ENCODE data around the gene SCMH1. TPM values are rescaled to one million over a fixed set of nuclear protein-coding genes. Genes with fewer than 3 reads are reported as not detected.
A peak's percentile ranks its signal among the peaks of the same experiment; 100 is the strongest.

The SCMH1 gene
- total RNA-seq, 6 donors from 2014 or later = 31.4 to 54.5 (median 36.6) TPM

DNA sequence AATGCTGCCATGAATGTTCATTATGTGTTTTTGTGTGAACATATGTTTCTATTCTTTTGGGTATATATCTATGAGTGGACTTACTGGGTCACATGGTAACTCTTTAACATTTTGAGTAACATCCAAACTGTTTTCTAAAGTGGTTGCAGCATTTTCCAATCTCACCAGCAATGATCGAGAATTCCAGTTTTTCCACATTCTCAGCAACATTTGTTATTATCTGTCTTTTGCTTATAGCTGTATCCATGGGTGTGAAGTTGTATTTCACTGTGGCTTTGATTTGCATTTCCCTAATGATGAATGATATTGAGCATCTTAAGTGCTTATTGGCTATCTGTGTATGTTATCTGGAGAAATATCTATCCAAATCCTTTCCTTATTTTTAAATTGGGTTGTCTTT lies 131.4 kb downstream of the SCMH1 start:
- 81% methylated on average over 1 of the region's 1 CpG for WGBS, 2 donors
- peaks cover 14 to 23% (median 18%) of the 10 kb centered on the region in 4 donors for H3K4me1 ChIP-seq
- no peak overlapping the region for H3K4me3 ChIP-seq
- no peaks in the 10 kb centered on the region for H3K9me3 ChIP-seq
- H3K27ac ChIP-seq = peak overlapping the region in 1 of 4 donors; percentile 90
- TF ChIP-seq POLR2A (IDR thresholded peaks at IDR 0.05) (no peak), POLR2AphosphoS5 (IDR thresholded peaks at IDR 0.05) (no peak), EP300 (IDR thresholded peaks at IDR 0.05) (no peak)
- TF ChIP-seq, protein P1, sequence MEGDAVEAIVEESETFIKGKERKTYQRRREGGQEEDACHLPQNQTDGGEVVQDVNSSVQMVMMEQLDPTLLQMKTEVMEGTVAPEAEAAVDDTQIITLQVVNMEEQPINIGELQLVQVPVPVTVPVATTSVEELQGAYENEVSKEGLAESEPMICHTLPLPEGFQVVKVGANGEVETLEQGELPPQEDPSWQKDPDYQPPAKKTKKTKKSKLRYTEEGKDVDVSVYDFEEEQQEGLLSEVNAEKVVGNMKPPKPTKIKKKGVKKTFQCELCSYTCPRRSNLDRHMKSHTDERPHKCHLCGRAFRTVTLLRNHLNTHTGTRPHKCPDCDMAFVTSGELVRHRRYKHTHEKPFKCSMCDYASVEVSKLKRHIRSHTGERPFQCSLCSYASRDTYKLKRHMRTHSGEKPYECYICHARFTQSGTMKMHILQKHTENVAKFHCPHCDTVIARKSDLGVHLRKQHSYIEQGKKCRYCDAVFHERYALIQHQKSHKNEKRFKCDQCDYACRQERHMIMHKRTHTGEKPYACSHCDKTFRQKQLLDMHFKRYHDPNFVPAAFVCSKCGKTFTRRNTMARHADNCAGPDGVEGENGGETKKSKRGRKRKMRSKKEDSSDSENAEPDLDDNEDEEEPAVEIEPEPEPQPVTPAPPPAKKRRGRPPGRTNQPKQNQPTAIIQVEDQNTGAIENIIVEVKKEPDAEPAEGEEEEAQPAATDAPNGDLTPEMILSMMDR (IDR thresholded peaks at IDR 0.05) = no peak
- ATAC-seq (ENCODE audit: low FRiP score in 2 of 2) = no peak
- H3K27me3 ChIP-seq = no peaks in the 10 kb centered on the region
- H3K36me3 ChIP-seq = peaks cover 0 to 10% (median 0%) of the 10 kb centered on the region in 4 donors
- no peak for DNase-seq

DNA sequence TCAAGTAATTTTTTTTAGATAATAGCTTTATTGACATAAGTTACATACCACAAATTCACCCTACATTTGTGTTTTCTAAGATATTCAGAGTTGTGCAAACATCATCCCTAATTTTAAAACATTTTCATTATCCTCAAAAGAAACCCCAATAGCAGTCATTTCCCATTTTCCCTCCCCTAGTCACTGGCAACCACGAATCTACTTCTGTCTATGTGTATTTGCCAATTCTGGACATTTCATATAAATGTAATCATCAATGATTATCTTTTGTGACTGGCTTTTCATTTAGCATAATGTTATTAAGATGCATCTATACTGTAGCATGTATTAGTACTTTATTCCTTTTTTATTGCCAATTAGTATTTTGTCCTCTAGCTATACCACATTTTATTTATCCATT lies 131.8 kb downstream of the SCMH1 start:
- ATAC-seq (ENCODE audit: low FRiP score in 2 of 2) (no peak), DNase-seq (no peak)
- no peak overlapping the region for H3K4me3 ChIP-seq
- no peaks in the 10 kb centered on the region for H3K27me3 ChIP-seq
- TF ChIP-seq EP300 (IDR thresholded peaks at IDR 0.05) (no peak), POLR2AphosphoS5 (IDR thresholded peaks at IDR 0.05) (no peak), POLR2A (IDR thresholded peaks at IDR 0.05) (no peak)
- TF ChIP-seq, protein P1 (IDR thresholded peaks at IDR 0.05) = no peak
- peaks cover 14 to 23% (median 18%) of the 10 kb centered on the region in 4 donors for H3K4me1 ChIP-seq
- H3K27ac ChIP-seq = peak overlapping the region; percentile 77 to 90 (median 86)
- peaks cover 0 to 10% (median 0%) of the 10 kb centered on the region in 4 donors for H3K36me3 ChIP-seq
- no peaks in the 10 kb centered on the region for H3K9me3 ChIP-seq
- WGBS, 2 donors = 54 to 71% methylated on average over 1 of the region's 1 CpG

DNA sequence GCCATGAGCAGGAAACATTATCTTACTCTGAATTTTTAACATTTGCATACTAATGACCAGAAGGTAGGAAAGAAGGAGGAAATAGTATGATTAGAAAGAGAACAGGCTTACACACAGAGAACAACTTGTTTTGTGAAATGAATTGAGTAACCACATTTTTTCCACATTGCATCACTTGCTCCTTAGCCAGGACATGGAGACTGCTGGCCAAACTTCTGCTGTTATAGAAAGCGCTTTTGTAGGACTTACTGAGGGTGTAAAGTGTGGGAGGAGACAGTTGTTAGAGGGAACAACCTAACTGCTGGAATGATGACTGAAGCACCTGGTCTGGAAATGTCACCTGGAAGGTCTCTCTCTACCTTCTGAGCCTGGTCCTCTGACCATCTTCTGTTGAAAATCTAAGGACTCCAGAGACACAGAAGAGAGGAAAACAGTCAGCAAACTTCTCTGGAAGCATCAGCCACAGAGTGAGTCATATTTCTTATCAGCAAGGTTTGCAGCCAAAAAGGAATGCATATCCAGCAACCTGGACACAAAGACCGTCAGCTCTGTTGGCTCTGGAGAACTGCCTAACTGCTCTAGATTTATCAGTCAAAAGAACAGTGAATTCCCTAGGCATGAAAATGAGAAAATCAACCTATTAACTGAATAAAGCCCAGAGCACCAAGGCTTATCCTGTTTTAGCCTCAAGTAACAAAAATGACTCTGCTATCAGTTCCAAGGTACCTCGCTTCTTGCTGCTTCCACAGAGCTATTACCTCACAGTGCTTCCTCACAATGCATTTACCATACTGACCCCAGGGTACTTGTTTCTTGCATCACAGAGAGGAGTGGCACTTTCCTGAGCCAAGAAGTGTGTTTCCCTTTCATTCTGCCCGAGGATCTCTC lies 132.6 kb downstream of the SCMH1 start:
- 26 to 41% methylated on average over 4 of the region's 4 CpGs for WGBS, 2 donors
- no peaks in the 10 kb centered on the region for H3K9me3 ChIP-seq
- peak overlapping the region; percentile 77 to 90 (median 86) for H3K27ac ChIP-seq
- H3K4me1 ChIP-seq = peaks cover 14 to 23% (median 18%) of the 10 kb centered on the region in 4 donors
- no peaks in the 10 kb centered on the region for H3K27me3 ChIP-seq
- H3K36me3 ChIP-seq = peaks cover 0 to 10% (median 0%) of the 10 kb centered on the region in 4 donors
- ATAC-seq (ENCODE audit: low FRiP score in 2 of 2) = peak; percentile 87 to 93
- no peak overlapping the region for H3K4me3 ChIP-seq
- peak in 1 of 2 donors; percentile 68 for DNase-seq
- TF ChIP-seq EP300 (IDR thresholded peaks at IDR 0.05) = peak in 3 of 4 donors; percentile 62 to 93 (median 64)
- peak in 1 of 4 donors; percentile 19 for TF ChIP-seq POLR2A (IDR thresholded peaks at IDR 0.05)
- TF ChIP-seq, protein P1 (IDR thresholded peaks at IDR 0.05) = no peak
- TF ChIP-seq POLR2AphosphoS5 (IDR thresholded peaks at IDR 0.05) = peak; percentile 23 to 67

DNA sequence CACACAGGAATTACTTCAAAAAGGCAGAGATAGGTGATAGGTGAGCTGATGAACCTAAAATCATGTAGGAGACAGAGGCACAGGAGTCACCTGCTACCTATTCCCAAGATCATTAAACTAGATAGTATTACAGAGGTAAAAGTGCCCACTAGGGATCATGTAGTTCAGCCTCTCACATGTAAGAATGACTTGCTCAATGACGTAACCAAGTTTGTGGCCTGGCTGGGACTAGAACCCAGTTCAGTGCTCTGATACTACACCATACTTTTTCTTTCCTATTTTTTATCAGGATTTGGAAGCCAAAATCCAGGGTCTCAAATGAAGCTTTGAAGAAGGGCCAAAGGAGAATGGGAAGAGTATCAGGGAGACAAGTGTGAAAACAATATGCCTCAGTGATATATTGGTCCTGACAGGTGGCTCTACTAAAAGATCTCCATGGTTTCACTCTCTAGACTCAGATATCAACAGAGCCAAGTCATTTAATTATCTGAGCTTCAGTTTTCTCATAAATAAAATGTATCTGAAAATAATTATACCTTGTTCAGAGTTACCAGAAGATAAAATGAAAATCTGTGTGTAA lies 133.3 kb downstream of the SCMH1 start:
- H3K4me3 ChIP-seq = no peak overlapping the region
- DNase-seq = peak in 1 of 2 donors; percentile 22
- H3K27ac ChIP-seq = peak overlapping the region; percentile 77 to 90 (median 86)
- peaks cover 17 to 27% (median 22%) of the 10 kb centered on the region in 4 donors for H3K4me1 ChIP-seq
- no peaks in the 10 kb centered on the region for H3K9me3 ChIP-seq
- ATAC-seq (ENCODE audit: low FRiP score in 2 of 2) = peak in 1 of 2 donors; percentile 79
- H3K36me3 ChIP-seq = peaks cover 0 to 10% (median 0%) of the 10 kb centered on the region in 4 donors
- no peaks in the 10 kb centered on the region for H3K27me3 ChIP-seq
- TF ChIP-seq, protein P1 (IDR thresholded peaks at IDR 0.05) = peak in 1 of 6 experiments; percentile 13
- TF ChIP-seq POLR2AphosphoS5 (IDR thresholded peaks at IDR 0.05) = no peak
- 30 to 78% methylated on average over 1 of the region's 1 CpG for WGBS, 2 donors

Measured in upper lobe of left lung (tissue), 6 donors.